ENCODE results near the gene PCGF3.
"Not testable (repeated sequence)": the region's sequence is repeated elsewhere in the genome, so short reads cannot be mapped to it uniquely, and the experiment has no call there.

PCGF3 gene

GRCh38 chr4:797066-797465 lies 91.4 kb downstream of the PCGF3 start:
- ATAC-seq (no peak), DNase-seq (no peak)

DNA sequence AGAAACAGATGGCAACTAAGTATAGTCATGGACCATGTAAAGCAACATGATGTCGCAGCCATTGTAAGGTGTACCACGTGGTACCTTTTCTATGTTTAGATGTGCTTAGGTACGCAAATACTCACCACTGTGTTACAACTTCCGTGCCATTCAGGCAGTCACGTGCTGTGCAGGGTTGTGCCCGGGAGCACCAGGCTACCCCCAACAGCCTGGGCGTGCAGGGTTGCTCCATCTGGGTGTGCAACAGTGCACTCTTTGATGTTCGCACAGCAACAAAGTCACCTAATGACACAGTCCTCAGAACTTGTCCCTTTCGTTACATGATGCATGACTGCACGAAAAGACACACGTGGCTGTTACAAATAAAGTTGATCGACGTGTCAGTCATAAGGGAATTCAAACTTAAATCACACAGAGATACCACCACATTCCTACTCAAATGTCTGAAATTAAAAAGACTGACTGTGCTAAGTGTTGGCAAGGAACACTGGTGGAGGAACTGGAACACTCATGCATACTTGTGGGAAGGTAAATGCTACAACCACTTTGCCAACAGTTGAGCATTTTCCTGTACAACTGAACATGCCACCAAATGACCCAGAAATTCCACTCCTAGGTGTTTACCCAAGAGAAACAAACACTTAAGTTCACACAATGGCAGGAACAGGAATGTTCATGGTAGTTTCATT lies 95.9 kb downstream of the PCGF3 start:
- DNase-seq (no peak), ATAC-seq (no peak)

DNA sequence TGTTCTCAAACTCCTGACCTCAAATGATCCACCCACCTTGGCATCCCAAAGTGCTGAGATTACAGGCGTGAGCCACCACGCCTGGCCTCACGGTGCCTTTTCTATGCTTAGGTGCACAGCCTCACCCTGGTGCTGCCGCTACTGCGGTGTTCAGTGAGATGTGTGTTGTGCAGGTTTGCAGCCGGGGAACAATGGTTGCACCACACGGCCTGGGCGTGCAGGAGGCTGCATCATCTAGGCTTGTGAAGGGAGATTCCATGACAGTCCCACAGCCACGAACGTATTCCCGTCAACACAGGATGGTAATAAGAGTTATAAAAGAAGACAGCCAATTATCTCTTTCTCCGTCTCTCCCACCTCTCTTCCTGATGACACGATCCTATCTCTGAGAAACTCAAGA lies 98.3 kb downstream of the PCGF3 start:
- ATAC-seq, result no peak

GRCh38 chr4:804804-805203 lies 99.2 kb downstream of the PCGF3 start:
- DNase-seq (no peak), ATAC-seq (no peak)

More for the DNA sequence above, 98.3 kb downstream of the PCGF3 start:
- no peak for DNase-seq

DNA sequence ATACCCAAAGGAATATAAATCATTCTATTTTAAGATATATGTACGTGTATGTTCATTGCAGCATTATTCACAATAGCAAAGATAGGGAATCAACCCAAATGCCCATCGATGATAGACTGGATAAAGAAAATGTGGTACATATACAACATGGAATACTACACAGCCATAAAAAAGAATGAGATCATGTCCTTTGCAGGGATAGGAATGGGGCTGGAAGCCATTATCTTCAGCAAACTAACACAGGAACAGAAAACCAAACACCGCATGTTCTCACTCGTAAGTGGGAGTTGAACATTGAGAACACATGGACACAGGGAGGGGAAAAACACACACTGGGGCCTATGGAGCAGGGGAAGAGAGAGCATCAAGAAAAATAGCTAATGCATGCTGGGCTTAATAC lies 101.3 kb downstream of the PCGF3 start:
- not testable (repeated sequence) for ATAC-seq, DNase-seq

- ATAC-seq, result no peak
- no peak for DNase-seq
Observed at GRCh38 chr4:807792-808191, 102.2 kb downstream of the PCGF3 start.

DNA sequence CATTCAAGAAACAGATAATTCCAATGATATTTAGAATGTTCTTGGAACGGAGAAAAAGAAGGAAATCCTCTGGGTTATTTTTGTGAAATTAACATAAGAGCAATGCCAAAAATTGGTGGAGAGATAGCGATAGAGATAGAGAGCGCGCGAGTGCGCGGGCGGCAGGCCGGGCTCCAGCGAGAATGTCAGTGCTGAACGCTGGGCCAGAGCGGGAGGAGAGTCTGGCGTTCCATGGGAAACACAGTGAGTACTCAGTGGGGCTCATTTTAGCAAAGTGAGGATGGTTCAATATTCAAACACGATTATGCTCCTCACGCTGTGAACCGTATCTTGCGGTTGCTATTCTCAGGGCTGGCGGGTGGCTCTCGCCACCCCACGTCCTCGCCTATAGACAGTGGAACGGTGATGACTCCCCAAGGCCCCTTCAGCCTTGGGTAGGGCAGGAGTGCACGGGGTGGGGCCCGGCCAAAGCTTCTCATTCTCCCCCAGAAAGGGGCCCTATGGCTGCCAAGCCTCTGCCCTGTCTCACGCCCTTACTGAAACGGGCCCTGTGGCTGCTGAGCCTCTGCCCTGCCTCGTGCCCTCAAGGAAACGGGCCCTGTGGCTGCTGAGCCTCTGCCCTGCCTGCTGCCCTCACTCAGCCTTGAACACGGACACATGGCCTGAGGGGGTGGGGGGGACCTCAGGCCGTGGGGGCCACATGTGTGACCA lies 103.4 kb downstream of the PCGF3 start:
- no peak for DNase-seq
- ATAC-seq, result peak; percentile 6

- ATAC-seq (no peak), DNase-seq (no peak)
Observed at GRCh38 chr4:813900-814299, 108.3 kb downstream of the PCGF3 start.

GRCh38 chr4:814312-814850 lies 108.7 kb downstream of the PCGF3 start:
- no peak for DNase-seq
- ATAC-seq, result no peak

- no peak for ATAC-seq
- DNase-seq, result no peak
Observed at GRCh38 chr4:815464-816146, 110.0 kb downstream of the PCGF3 start.

DNA sequence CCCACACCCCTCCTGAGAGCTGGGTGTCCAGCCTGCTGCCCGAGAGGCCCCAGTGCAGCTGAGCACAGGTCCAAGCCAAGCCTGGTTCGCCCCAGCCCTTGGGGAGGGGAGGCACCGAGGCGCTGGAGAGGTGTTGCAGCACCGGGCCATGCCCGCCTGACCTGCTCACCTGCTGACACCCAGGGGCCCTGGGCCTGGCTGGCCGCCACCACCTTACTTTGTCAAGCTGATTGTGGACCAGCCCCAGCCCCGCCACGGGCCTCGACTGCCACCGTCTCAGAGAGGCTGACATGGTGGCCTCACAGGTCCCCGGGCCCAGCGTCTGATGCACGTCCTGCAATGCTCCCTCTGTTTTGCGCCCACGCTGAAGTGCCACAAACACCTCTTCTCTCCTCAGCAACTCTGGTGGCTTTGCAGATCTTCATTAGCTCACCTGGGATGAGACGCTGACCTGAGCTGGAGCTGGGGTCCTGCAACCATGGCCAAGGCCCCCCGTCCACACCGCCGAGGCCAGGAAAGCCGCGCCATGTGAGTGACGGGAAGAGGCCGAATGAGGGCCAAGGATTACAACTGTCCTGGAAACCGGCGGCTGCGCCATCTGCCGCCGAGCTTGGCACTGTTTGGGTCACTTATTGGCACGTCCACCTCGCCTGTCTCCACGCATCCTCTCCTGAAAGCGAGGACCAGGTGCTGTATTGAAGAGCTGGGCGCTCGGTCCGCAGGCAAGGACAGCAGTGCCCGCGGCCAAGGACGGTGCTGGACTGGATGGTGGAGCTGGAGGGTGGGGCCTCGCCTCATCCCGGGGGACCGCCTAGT lies 112.7 kb downstream of the PCGF3 start:
- DNase-seq, result no peak
- ATAC-seq, result no peak

DNA sequence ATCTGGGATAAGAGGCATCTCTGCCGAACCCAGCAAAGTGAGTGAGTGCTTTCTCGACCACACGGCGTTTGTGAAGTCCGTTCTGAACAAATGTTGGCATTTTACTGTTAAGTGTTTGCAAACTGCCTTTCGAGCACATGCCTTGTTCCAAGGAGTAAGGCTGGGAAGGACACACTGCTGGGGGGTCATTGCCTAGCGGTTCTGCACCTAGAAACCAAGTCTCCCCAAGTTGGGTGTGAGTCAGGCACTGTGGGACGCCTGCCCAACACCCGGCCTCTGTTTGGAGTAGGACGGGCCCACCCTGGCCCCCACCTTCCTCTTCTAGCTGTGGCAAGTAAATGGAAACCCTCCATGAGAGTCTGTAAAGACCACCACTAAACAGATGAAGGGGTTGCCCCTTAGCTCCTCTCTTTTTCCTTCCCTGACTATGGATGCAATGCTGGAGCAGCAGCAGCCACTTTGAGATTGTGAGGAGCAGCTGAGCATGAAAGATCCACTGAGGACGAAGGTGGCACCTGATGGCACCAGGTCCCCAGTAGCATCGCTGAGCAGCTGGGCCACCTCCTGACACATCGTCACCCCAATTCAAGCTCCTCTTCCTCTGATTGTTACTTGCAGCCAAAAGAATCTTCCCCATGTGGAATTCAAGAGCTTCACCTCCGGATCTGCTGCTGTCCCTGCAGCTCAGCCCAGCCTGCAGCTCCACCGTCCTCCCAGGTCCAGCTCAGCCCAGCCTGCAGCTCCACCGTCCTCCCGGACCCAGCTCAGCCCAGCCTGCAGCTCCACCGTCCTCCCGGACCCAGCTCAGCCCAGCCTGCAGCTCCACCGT lies 114.0 kb downstream of the PCGF3 start:
- DNase-seq (no peak), ATAC-seq (no peak)

All from stimulated activated naive CD8-positive, alpha-beta T cell treated with anti-CD3 and anti-CD28 coated beads, Interleukin-15, Interleukin-2, amounts not matched to agents 100 U/mL and 50 U/mL, for 24 hours (primary cell).